ENCODE data around the gene HS1BP3.

HS1BP3 gene

GRCh38 chr2:20662308-20662937 is 11.5 kb upstream of the HS1BP3 start:
- DNase-seq, result no peak

GRCh38 chr2:20661421-20662307 is 10.8 kb upstream of the HS1BP3 start:
- DNase-seq, result peak; percentile 77

- no peak for DNase-seq
Observed at GRCh38 chr2:20660506-20661420, 9.9 kb upstream of the HS1BP3 start.

- DNase-seq, result no peak
Observed at GRCh38 chr2:20657522-20658235, 6.8 kb upstream of the HS1BP3 start.

GRCh38 chr2:20656561-20656960 is 5.7 kb upstream of the HS1BP3 start:
- DNase-seq, result no peak

GRCh38 chr2:20654535-20654813 is 3.6 kb upstream of the HS1BP3 start:
- no peak for DNase-seq

GRCh38 chr2:20653695-20654534 is 3.0 kb upstream of the HS1BP3 start:
- no peak for DNase-seq

- no peak for DNase-seq
Observed at GRCh38 chr2:20652673-20653575, 2.0 kb upstream of the HS1BP3 start.

GRCh38 chr2:20652141-20652540 is 1.2 kb upstream of the HS1BP3 start:
- no peak for DNase-seq

GRCh38 chr2:20651731-20652099 is 817 bp upstream of the HS1BP3 start:
- DNase-seq, result no peak

GRCh38 chr2:20650393-20650876 is 463 bp downstream of the HS1BP3 start:
- DNase-seq, result peak; percentile 51

- DNase-seq, result no peak
Observed at GRCh38 chr2:20649976-20650375, 922 bp downstream of the HS1BP3 start.

GRCh38 chr2:20649576-20649975 is 1.3 kb downstream of the HS1BP3 start:
- no peak for DNase-seq

GRCh38 chr2:20648831-20649230 is 2.1 kb downstream of the HS1BP3 start:
- DNase-seq, result no peak

GRCh38 chr2:20648206-20648605 is 2.7 kb downstream of the HS1BP3 start:
- no peak for DNase-seq

GRCh38 chr2:20647738-20648137 is 3.2 kb downstream of the HS1BP3 start:
- no peak for DNase-seq

- no peak for DNase-seq
Observed at GRCh38 chr2:20647211-20647610, 3.7 kb downstream of the HS1BP3 start.

- no peak for DNase-seq
Observed at GRCh38 chr2:20646446-20646845, 4.5 kb downstream of the HS1BP3 start.

- no peak for DNase-seq
Observed at GRCh38 chr2:20645761-20646160, 5.1 kb downstream of the HS1BP3 start.

GRCh38 chr2:20645301-20645701 is 5.6 kb downstream of the HS1BP3 start:
- DNase-seq, result no peak

GRCh38 chr2:20643826-20644225 is 7.1 kb downstream of the HS1BP3 start:
- no peak for DNase-seq

All from CD4-positive, alpha-beta T cell treated with Interleukin-10 for 1 hour (primary cell).